BJ (cell line): ENCODE results near the gene LRP1B. TPM values are rescaled to one million over a fixed set of nuclear protein-coding genes. Genes with fewer than 3 reads are reported as not detected.

Source experiments
- CTCF ChIA-PET: fragments of 350-600 bp; formaldehyde crosslinking; extraction: SDS; loops from one replicate; lab custom pipeline; 2021; ENCODE audit warnings: antibody characterized with exemption, inconsistent platforms; lab: Yijun Ruan, JAX
- POLR2A ChIA-PET: fragments of 300-600 bp; sonication (Branson Sonifier 250); formaldehyde crosslinking; extraction: SDS; loops from one replicate; lab custom pipeline; 2021; ENCODE audit warnings: antibody characterized with exemption; lab: Charles Lee
- DNase-seq: peaks from one replicate; pipeline ENCODE4 v3.0.0-alpha.2; 2011; ENCODE audit warnings: low read depth
- H3K27me3 ChIP-seq: 2 replicates; pipeline ENCODE4 v1.6.0; 2011; ENCODE audit warnings: low read length; ENCODE audit not compliant: control insufficient read depth, insufficient read depth
- H3K36me3 ChIP-seq: 2 replicates; pipeline ENCODE4 v1.5.1; 2011; ENCODE audit warnings: low read length; ENCODE audit not compliant: control insufficient read depth, insufficient read depth
- H3K4me3 ChIP-seq: 2 replicates; pipeline ENCODE4 v1.5.1; 2011; ENCODE audit warnings: low read depth, mild to moderate bottlenecking, control low read depth, low read length
- polyA plus RNA-seq: library from polyadenylated mRNA; depleted of rRNA; stranded (reverse); fragments of >200 nt; gene quantifications from 2 replicates; pipeline ENCODE4 v1.2.3, GENCODE V29; 2011
- TF ChIP-seq, protein P1 (sequence below): IDR thresholded peaks from 2 replicates; pipeline ENCODE4 v1.5.1; 2011; ENCODE audit warnings: low read depth, mild to moderate bottlenecking, control low read depth, inconsistent platforms, low read length, moderate library complexity; ENCODE audit not compliant: insufficient read depth

The LRP1B gene
- polyA plus RNA-seq, 1 experiment = 0.04 TPM

DNA sequence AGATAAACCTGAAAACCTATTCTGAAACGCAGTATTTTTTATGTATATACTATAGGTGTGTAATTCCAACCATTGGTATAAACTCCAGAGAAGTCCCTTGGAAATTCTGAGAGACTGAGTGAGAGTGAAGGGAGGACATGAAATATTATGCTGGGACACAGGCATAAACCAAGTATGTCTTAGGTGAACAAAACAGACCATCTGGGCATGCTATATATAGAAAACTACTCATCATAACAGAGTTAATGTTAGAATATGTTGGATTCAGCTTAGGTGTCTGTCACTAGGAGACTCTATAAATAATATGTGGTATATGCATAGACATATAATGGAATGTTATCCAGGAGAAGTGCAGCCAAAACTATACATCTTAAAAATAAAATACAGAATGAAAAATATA lies 282.6 kb downstream of the LRP1B start:
- ChIA-PET POLR2A (no interaction called here), CTCF (no interaction called here)
- Histone ChIP-seq H3K27me3 (no peaks in the 10 kb centered on the region), H3K4me3 (no peak overlapping the region), H3K36me3 (no peaks in the 10 kb centered on the region)
- TF ChIP-seq, protein P1, sequence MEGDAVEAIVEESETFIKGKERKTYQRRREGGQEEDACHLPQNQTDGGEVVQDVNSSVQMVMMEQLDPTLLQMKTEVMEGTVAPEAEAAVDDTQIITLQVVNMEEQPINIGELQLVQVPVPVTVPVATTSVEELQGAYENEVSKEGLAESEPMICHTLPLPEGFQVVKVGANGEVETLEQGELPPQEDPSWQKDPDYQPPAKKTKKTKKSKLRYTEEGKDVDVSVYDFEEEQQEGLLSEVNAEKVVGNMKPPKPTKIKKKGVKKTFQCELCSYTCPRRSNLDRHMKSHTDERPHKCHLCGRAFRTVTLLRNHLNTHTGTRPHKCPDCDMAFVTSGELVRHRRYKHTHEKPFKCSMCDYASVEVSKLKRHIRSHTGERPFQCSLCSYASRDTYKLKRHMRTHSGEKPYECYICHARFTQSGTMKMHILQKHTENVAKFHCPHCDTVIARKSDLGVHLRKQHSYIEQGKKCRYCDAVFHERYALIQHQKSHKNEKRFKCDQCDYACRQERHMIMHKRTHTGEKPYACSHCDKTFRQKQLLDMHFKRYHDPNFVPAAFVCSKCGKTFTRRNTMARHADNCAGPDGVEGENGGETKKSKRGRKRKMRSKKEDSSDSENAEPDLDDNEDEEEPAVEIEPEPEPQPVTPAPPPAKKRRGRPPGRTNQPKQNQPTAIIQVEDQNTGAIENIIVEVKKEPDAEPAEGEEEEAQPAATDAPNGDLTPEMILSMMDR = no peak
- no peak for DNase-seq

DNA sequence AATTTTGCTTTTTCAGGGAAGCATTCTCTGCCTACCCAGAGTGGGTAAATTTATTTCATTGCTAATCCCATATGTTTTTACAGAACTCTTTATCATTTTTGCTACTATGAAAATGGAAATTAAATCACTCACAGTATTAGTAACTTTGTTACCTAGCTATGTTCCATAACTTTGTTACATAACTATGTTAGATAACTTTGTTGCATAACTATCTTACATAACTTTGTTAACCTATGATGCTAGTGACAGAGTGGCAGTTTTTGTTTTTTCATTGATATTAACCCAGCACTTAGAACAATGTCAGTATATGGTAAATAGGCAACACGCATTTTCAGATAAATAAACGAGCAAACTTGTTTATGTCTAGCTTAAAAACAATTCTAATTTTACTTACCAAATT lies 286.6 kb downstream of the LRP1B start:
- DNase-seq = no peak
- ChIA-PET POLR2A (no interaction called here), CTCF (no interaction called here)
- Histone ChIP-seq H3K36me3 (no peaks in the 10 kb centered on the region), H3K4me3 (no peak overlapping the region), H3K27me3 (no peaks in the 10 kb centered on the region)
- TF ChIP-seq, protein P1 = no peak

DNA sequence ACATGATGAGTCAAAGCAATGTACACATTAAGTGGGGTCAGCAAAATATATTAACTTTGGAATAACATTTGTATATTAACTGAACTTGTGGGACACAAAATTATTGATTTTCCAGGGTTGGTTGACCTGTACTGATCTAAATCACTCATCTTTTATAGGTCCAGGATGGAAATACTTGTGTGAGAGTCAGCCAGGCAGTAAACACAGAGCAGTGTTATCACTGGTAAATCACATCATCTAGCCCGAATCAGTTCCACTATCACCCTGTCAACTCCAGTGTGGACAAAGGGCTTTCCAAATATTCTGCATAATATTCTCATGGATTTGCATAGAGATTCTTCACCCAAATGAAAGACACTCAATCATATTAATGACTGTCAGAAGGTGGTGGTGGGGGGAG lies 295.7 kb downstream of the LRP1B start:
- ChIA-PET CTCF (no interaction called here), POLR2A (no interaction called here)
- TF ChIP-seq, protein P1 = no peak

DNA sequence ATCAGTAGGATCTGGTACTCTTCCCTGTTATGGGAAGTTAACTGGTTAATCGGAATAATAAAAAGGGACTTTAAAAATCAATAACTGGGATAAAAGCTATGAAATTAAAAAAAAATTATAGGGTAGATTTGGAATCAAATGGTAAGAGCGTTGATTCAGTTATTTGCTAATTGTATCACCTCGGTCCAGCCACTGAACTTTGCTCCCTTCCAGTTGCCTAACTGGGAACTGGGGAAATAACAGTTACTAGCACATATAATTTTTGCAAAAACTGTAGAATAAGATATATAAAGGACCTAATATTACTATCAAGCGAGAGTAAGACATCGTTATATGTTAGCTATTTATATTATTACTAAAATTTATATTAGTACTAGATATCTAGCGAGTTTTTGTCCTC lies 302.1 kb downstream of the LRP1B start:
- ChIA-PET POLR2A (no interaction called here), CTCF (no interaction called here)
- no peak for DNase-seq
- H3K4me3 ChIP-seq = no peak overlapping the region
- TF ChIP-seq, protein P1 = no peak
- H3K27me3 ChIP-seq = no peaks in the 10 kb centered on the region
- H3K36me3 ChIP-seq = no peaks in the 10 kb centered on the region

More for the DNA sequence above, 295.7 kb downstream of the LRP1B start:
- H3K27me3 ChIP-seq = no peaks in the 10 kb centered on the region
- no peaks in the 10 kb centered on the region for H3K36me3 ChIP-seq
- no peak overlapping the region for H3K4me3 ChIP-seq
- DNase-seq = no peak

DNA sequence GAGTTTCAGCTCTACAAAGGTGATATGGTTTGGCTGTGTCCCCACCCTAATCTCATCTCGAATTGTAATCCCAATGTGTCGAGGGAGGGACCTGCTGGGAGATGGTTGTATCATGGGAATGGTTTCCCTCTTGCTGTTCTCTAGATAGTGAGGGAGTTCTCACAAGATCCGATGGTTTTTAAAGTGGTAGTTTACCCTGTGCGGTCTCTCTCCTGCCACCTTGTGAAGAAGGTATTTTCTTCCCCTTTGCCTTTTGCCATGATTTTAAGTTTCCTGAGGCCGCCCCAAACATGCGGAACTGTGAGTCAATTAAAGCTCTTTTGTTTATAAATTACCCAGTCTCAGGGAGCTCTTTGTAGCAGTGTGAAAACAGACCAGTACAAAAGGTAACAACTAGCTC lies 306.0 kb downstream of the LRP1B start:
- CTCF ChIA-PET = no interaction called here

More for the DNA sequence above, 306.0 kb downstream of the LRP1B start:
- Histone ChIP-seq H3K36me3 (no peaks in the 10 kb centered on the region), H3K27me3 (no peaks in the 10 kb centered on the region), H3K4me3 (no peak overlapping the region)
- DNase-seq = no peak
- POLR2A ChIA-PET = no interaction called here
- TF ChIP-seq, protein P1 = no peak
